ENCODE results near the gene IQCH.

The IQCH gene

GRCh38 chr15:67543348-67543718 lies 288.7 kb downstream of the IQCH start:
- TF ChIP-seq CTCF (conservative IDR thresholded peaks at IDR 0.05; ENCODE audit: low read length), result no peak
- no peak for DNase-seq (ENCODE audit: low read depth)
- peak overlapping the region; percentile 90 for H3K4me3 ChIP-seq (ENCODE audit: low read length)

DNA sequence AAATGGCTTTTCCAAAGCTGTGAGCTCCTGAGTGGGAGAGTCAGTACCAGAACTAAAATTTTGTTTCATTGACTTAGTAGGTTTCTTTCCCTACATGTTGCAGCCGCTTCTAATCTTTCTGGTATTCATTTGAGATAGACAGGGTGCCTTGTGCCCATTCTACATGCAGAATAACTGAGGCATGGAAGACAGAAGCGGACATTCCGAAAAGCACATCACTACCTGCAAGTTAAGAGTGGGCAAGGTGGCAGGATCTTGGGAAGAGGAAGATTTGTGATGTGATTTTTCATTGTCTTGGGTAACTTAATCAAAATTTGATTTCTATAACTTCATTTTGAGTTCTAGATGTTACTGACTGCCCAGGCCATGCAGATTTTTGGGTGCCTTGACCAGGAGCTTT lies 289.9 kb downstream of the IQCH start:
- H3K4me3 ChIP-seq (ENCODE audit: low read length), result no peak overlapping the region
- no peak for DNase-seq (ENCODE audit: low read depth)
- TF ChIP-seq CTCF (conservative IDR thresholded peaks at IDR 0.05; ENCODE audit: low read length), result no peak

GRCh38 chr15:67545864-67546263 lies 291.3 kb downstream of the IQCH start:
- no peak for DNase-seq (ENCODE audit: low read depth)
- H3K4me3 ChIP-seq (ENCODE audit: low read length), result no peak overlapping the region
- TF ChIP-seq CTCF (conservative IDR thresholded peaks at IDR 0.05; ENCODE audit: low read length), result no peak

DNA sequence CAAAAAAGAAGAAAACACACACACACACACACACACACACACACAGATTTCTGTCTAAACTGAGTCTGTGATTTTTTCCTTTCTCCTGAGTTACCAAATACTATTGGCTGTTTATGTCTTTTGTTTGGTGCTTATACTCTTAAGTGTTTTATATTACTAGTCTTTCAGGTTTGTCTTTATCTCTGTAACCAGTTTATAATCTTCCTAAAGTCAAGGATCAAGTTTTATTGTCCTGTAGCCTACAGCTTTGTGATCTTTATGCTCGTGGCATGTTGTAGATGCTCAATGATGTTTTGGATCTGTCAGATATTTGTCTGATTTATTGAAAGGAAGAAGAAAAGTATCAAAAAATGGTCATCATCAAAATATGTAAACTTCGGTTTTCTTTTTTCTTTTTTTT lies 292.5 kb downstream of the IQCH start:
- no peak for TF ChIP-seq CTCF (conservative IDR thresholded peaks at IDR 0.05; ENCODE audit: low read length)
- no peak for DNase-seq (ENCODE audit: low read depth)
- H3K4me3 ChIP-seq (ENCODE audit: low read length), result no peak overlapping the region

DNA sequence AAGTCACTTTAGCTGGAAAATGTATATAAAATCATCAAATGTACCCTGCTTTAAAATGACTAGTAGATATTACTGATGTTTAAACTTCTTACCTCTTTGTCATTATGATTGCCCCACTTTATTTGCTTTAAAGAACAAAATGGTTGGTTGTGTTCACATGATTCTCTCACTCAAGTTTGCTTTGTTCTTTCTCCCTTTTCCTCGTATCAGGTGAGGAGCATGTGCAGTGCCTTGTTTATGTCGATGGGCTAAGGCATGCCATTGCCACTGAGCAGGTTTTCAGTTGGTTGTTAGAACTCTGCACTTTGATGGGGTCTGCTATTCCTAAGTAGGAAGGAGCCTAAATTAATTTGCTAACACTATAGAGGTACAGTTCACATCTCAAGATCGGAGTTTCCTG lies 293.2 kb downstream of the IQCH start:
- TF ChIP-seq CTCF (conservative IDR thresholded peaks at IDR 0.05; ENCODE audit: low read length), result no peak
- DNase-seq (ENCODE audit: low read depth), result no peak
- H3K4me3 ChIP-seq (ENCODE audit: low read length), result no peak overlapping the region

GRCh38 chr15:67548236-67548852 lies 293.8 kb downstream of the IQCH start:
- no peak for TF ChIP-seq CTCF (conservative IDR thresholded peaks at IDR 0.05; ENCODE audit: low read length)
- DNase-seq (ENCODE audit: low read depth), result peak; percentile 41
- no peak overlapping the region for H3K4me3 ChIP-seq (ENCODE audit: low read length)

- no peak for TF ChIP-seq CTCF (conservative IDR thresholded peaks at IDR 0.05; ENCODE audit: low read length)
- H3K4me3 ChIP-seq (ENCODE audit: low read length), result no peak overlapping the region
- DNase-seq (ENCODE audit: low read depth), result no peak
Observed at GRCh38 chr15:67548862-67549651, 294.5 kb downstream of the IQCH start.

Measured in AG10803 (cell line).